HepG2 (cell line): ENCODE results near the gene ATP6V0A1. TPM values are rescaled to one million over a fixed set of nuclear protein-coding genes. Genes with fewer than 3 reads are reported as not detected.

Experiments
- DNMT1 ChIP-seq: sonication (generic); formaldehyde crosslinking; IDR thresholded peaks from 2 replicates; pipeline ENCODE4 v1.5.1; 2020; ENCODE audit warnings: mild to moderate bottlenecking, missing genetic modification reagents
- HIVEP1 ChIP-seq: sonication (generic); formaldehyde crosslinking; IDR thresholded peaks from 2 replicates; pipeline ENCODE4 v1.4.0; 2020; ENCODE audit warnings: mild to moderate bottlenecking, missing genetic modification reagents
- MTA3 ChIP-seq: sonication (generic); formaldehyde crosslinking; IDR thresholded peaks from 2 replicates; pipeline ENCODE4 v1.4.0; 2020; ENCODE audit warnings: missing genetic modification reagents
- NFKB2 ChIP-seq: sonication (generic); formaldehyde crosslinking; IDR thresholded peaks from 2 replicates; pipeline ENCODE4 v1.4.0; 2020; ENCODE audit warnings: missing genetic modification reagents, borderline replicate concordance
- NFRKB ChIP-seq: fragments of 450-650 bp; IDR thresholded peaks from 2 replicates; pipeline ENCODE4 v1.6.1; 2017
- POLR2A ChIP-seq, 2 experiments: IDR thresholded peaks; 2 replicates each; pipeline ENCODE4 v1.6.1; 2011; ENCODE audit warnings: low read depth in 2 of 2, low read length in 2 of 2, mild to moderate bottlenecking in 1 of 2, moderate library complexity in 1 of 2; ENCODE audit not compliant: insufficient read depth in 1 of 2
- SP1 ChIP-seq, 2 experiments: fragments of 450-650 bp in 1 of 2; sonication (generic) in 1 of 2; formaldehyde crosslinking in 1 of 2; IDR thresholded peaks; 2 replicates each; pipeline versions ENCODE4 v1.4.0 to v1.6.1; 2016 to 2020; ENCODE audit warnings: missing genetic modification reagents in 1 of 2
- SP4 ChIP-seq: sonication (generic); formaldehyde crosslinking; IDR thresholded peaks from 2 replicates; pipeline ENCODE4 v1.8.1; 2023; ENCODE audit warnings: mild to moderate bottlenecking, missing genetic modification reagents
- TOE1 ChIP-seq: sonication (generic); formaldehyde crosslinking; IDR thresholded peaks from 2 replicates; pipeline ENCODE4 v1.4.0; 2020; ENCODE audit warnings: mild to moderate bottlenecking, missing genetic modification reagents
- ZNF274 ChIP-seq: sonication (generic); formaldehyde crosslinking; IDR thresholded peaks from 2 replicates; pipeline ENCODE4 v1.5.1; 2020; ENCODE audit warnings: mild to moderate bottlenecking, missing genetic modification reagents
- ZNF484 ChIP-seq: sonication (generic); formaldehyde crosslinking; IDR thresholded peaks from 2 replicates; pipeline ENCODE4 v1.5.1; 2020; ENCODE audit warnings: mild to moderate bottlenecking, low read depth, missing genetic modification reagents, borderline replicate concordance
- polyA plus RNA-seq, 8 experiments: library from polyadenylated mRNA; depleted of rRNA in 3 of 8; stranded (reverse) in 7 of 8; unstranded in 1 of 8; fragments of >200 nt; fragmentation: Illumina TruSeq in 4 of 8; extraction: Trizol in 4 of 8; gene quantifications; 2 replicates each; pipeline versions ENCODE4 v1.2.1 to v1.2.3, GENCODE V29; 2011 to 2016; ENCODE audit warnings: low read depth in 4 of 8, missing spikeins in 1 of 8, mixed read lengths in 1 of 8; ENCODE audit not compliant: insufficient read depth in 1 of 8
- total RNA-seq, 5 experiments: library from RNA; depleted of rRNA; stranded (reverse); fragments of >200 nt; fragmentation: Illumina TruSeq; extraction: Trizol; gene quantifications; 2 replicates each; pipeline ENCODE4 v1.2.3, GENCODE V29; 2016; ENCODE audit warnings: low read depth in 1 of 5
- TF ChIP-seq, protein P1 (sequence below): sonication (generic); formaldehyde crosslinking; IDR thresholded peaks from 2 replicates; pipeline ENCODE4 v1.5.0; 2020; ENCODE audit warnings: missing genetic modification reagents
- TF ChIP-seq, protein P2 (sequence below): sonication (generic); formaldehyde crosslinking; IDR thresholded peaks from 2 replicates; pipeline ENCODE4 v1.8.0; 2022; ENCODE audit warnings: mild to moderate bottlenecking, missing genetic modification reagents, moderate library complexity
- TF ChIP-seq, protein P3 (sequence below): sonication (generic); formaldehyde crosslinking; IDR thresholded peaks from 2 replicates; pipeline ENCODE4 v1.8.0; 2022; ENCODE audit warnings: missing genetic modification reagents, mild to moderate bottlenecking, inconsistent platforms, borderline replicate concordance
- TF ChIP-seq, protein P4 (sequence below), 2 experiments: fragments of 450-650 bp in 1 of 2; sonication (generic) in 1 of 2; formaldehyde crosslinking; IDR thresholded peaks; 2 replicates each; pipeline versions ENCODE4 v1.5.0 to v1.8.0; 2020 to 2022; ENCODE audit warnings: mild to moderate bottlenecking in 1 of 2, missing genetic modification reagents in 1 of 2
- TF ChIP-seq, protein P5 (sequence below): sonication (generic); formaldehyde crosslinking; IDR thresholded peaks from 2 replicates; pipeline ENCODE4 v1.4.0; 2020; ENCODE audit warnings: mild to moderate bottlenecking, missing genetic modification reagents
- TF ChIP-seq, protein P6 (sequence below): sonication (generic); formaldehyde crosslinking; IDR thresholded peaks from 2 replicates; pipeline ENCODE4 v1.4.0; 2020; ENCODE audit warnings: missing genetic modification reagents, borderline replicate concordance
- TF ChIP-seq, protein P7 (sequence below): sonication (generic); formaldehyde crosslinking; IDR thresholded peaks from 2 replicates; pipeline ENCODE4 v1.4.0; 2020; ENCODE audit warnings: mild to moderate bottlenecking, missing genetic modification reagents
- TF ChIP-seq, protein P8 (sequence below): sonication (generic); formaldehyde crosslinking; IDR thresholded peaks from 2 replicates; pipeline ENCODE4 v1.5.1; 2020; ENCODE audit warnings: missing genetic modification reagents, mild to moderate bottlenecking, borderline replicate concordance

ATP6V0A1 gene
- total and polyA plus RNA-seq, 2 of the 13 experiments (the other 11 are each of a cell fraction or from before 2014, with no cell fraction given): 27.9 to 54.1 TPM

DNA sequence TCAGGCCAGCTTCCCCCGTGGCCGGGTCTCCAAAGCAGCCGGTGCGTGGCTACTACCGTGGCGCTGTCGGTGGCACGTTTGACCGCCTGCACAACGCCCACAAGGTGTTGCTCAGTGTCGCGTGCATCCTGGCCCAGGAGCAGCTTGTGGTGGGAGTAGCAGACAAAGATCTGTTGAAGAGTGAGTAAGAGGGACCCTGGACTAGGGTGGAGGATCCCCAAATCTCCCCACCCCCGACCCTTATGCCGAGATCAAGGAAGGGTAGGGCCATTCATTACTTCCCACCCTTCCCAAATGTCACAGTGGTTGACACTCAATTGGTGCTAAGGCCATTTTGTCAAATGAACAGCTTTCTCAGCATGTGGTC lies 104.4 kb downstream of the ATP6V0A1 start (continued):
- TF ChIP-seq ZNF484 (CRISPR knock-in tag) (no peak), NFRKB (no peak), NFKB2 (peak; percentile 11; the same call in 1 of the 2 replicates), MTA3 (CRISPR knock-in tag) (no peak), DNMT1 (CRISPR knock-in tag) (no peak), ZNF274 (no peak), SP1 (IDR thresholded peaks at IDR 0.05) (no peak), SP1 (CRISPR knock-in tag; IDR thresholded peaks at IDR 0.05) (0 out of 2 replicates have a peak, but pooled peaks have one; percentile 27), SP4 (CRISPR knock-in tag) (peak; percentile 35; the same call in 1 of the 2 replicates), POLR2A (IDR thresholded peaks at IDR 0.05; ENCODE audit: insufficient read depth in 1 of 2, low read depth in 2 of 2, low read length in 2 of 2) (no peak), TOE1 (CRISPR knock-in tag) (no peak), HIVEP1 (CRISPR knock-in tag) (no peak; the same call in 1 of the 2 replicates)
- TF ChIP-seq, protein P1, sequence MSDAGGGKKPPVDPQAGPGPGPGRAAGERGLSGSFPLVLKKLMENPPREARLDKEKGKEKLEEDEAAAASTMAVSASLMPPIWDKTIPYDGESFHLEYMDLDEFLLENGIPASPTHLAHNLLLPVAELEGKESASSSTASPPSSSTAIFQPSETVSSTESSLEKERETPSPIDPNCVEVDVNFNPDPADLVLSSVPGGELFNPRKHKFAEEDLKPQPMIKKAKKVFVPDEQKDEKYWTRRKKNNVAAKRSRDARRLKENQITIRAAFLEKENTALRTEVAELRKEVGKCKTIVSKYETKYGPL (CRISPR knock-in tag): 0 out of 2 replicates have a peak, but pooled peaks have one; percentile 57
- TF ChIP-seq, protein P2, sequence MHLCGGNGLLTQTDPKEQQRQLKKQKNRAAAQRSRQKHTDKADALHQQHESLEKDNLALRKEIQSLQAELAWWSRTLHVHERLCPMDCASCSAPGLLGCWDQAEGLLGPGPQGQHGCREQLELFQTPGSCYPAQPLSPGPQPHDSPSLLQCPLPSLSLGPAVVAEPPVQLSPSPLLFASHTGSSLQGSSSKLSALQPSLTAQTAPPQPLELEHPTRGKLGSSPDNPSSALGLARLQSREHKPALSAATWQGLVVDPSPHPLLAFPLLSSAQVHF (CRISPR knock-in tag): no peak
- TF ChIP-seq, protein P3, sequence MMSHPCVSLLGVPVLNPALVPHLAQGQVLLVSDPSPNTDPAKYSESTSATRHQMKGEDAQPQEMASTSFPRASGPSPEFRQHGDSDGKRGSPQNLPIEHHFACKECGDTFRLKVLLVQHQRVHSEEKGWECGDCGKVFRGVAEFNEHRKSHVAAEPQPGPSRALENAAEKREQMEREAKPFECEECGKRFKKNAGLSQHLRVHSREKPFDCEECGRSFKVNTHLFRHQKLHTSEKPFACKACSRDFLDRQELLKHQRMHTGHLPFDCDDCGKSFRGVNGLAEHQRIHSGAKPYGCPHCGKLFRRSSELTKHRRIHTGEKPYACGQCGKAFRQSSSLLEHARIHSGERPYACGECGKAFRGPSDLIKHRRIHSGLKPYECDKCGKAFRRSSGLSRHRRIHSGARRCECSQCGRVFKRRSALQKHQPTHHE (CRISPR knock-in tag): no peak
- TF ChIP-seq, protein P4, sequence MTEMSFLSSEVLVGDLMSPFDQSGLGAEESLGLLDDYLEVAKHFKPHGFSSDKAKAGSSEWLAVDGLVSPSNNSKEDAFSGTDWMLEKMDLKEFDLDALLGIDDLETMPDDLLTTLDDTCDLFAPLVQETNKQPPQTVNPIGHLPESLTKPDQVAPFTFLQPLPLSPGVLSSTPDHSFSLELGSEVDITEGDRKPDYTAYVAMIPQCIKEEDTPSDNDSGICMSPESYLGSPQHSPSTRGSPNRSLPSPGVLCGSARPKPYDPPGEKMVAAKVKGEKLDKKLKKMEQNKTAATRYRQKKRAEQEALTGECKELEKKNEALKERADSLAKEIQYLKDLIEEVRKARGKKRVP (CRISPR knock-in tag; IDR thresholded peaks at IDR 0.05): no peak
- TF ChIP-seq, protein P5, sequence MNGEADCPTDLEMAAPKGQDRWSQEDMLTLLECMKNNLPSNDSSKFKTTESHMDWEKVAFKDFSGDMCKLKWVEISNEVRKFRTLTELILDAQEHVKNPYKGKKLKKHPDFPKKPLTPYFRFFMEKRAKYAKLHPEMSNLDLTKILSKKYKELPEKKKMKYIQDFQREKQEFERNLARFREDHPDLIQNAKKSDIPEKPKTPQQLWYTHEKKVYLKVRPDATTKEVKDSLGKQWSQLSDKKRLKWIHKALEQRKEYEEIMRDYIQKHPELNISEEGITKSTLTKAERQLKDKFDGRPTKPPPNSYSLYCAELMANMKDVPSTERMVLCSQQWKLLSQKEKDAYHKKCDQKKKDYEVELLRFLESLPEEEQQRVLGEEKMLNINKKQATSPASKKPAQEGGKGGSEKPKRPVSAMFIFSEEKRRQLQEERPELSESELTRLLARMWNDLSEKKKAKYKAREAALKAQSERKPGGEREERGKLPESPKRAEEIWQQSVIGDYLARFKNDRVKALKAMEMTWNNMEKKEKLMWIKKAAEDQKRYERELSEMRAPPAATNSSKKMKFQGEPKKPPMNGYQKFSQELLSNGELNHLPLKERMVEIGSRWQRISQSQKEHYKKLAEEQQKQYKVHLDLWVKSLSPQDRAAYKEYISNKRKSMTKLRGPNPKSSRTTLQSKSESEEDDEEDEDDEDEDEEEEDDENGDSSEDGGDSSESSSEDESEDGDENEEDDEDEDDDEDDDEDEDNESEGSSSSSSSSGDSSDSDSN (CRISPR knock-in tag): no peak; the same call in 1 of the 2 replicates
- TF ChIP-seq, protein P6, sequence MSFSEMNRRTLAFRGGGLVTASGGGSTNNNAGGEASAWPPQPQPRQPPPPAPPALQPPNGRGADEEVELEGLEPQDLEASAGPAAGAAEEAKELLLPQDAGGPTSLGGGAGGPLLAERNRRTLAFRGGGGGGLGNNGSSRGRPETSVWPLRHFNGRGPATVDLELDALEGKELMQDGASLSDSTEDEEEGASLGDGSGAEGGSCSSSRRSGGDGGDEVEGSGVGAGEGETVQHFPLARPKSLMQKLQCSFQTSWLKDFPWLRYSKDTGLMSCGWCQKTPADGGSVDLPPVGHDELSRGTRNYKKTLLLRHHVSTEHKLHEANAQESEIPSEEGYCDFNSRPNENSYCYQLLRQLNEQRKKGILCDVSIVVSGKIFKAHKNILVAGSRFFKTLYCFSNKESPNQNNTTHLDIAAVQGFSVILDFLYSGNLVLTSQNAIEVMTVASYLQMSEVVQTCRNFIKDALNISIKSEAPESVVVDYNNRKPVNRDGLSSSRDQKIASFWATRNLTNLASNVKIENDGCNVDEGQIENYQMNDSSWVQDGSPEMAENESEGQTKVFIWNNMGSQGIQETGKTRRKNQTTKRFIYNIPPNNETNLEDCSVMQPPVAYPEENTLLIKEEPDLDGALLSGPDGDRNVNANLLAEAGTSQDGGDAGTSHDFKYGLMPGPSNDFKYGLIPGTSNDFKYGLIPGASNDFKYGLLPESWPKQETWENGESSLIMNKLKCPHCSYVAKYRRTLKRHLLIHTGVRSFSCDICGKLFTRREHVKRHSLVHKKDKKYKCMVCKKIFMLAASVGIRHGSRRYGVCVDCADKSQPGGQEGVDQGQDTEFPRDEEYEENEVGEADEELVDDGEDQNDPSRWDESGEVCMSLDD (CRISPR knock-in tag): peak; percentile 13; the same call in 1 of the 2 replicates
- TF ChIP-seq, protein P7, sequence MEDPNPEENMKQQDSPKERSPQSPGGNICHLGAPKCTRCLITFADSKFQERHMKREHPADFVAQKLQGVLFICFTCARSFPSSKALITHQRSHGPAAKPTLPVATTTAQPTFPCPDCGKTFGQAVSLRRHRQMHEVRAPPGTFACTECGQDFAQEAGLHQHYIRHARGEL: 0 out of 2 replicates have a peak, but pooled peaks have one; percentile 10
- TF ChIP-seq, protein P8, sequence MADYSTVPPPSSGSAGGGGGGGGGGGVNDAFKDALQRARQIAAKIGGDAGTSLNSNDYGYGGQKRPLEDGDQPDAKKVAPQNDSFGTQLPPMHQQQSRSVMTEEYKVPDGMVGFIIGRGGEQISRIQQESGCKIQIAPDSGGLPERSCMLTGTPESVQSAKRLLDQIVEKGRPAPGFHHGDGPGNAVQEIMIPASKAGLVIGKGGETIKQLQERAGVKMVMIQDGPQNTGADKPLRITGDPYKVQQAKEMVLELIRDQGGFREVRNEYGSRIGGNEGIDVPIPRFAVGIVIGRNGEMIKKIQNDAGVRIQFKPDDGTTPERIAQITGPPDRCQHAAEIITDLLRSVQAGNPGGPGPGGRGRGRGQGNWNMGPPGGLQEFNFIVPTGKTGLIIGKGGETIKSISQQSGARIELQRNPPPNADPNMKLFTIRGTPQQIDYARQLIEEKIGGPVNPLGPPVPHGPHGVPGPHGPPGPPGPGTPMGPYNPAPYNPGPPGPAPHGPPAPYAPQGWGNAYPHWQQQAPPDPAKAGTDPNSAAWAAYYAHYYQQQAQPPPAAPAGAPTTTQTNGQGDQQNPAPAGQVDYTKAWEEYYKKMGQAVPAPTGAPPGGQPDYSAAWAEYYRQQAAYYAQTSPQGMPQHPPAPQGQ: no peak
